ENCODE data around the gene CD4. TPM values are rescaled to one million over a fixed set of nuclear protein-coding genes. Genes with fewer than 3 reads are reported as not detected.

Gene CD4
- total RNA-seq, 1 experiment from 2014 or later = not detected

DNA sequence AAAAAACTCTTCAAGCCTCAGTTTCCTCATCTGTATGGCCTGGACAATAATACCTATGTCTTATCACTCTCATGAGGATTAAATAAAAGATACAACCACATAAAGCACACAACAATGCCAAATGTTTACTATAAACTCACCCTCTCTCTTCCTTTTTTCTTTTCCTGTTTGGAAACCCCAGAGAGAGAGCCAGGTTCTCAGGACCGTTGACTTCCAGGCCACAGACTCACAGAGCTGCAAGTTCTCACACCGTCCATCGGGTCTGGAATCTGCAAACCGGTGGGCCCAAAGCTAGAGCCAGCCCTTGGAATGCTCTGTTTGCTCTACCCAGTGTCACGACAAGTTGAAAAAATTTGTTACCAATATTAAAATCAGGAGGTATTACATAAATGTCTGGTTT, 4.6 kb upstream of the CD4 start:
- ChIA-PET POLR2A (interaction anchor here (0.9 to 6.0 kb wide), 2 partner anchors 18 to 31 kb away, joined by 3 to 27 read pairs; partner anchors contain the start of gene MLF2), CTCF (interaction anchor here (0.6 to 1.6 kb wide), 6 partner anchors 18 to 187 kb away, joined by 3 to 12 read pairs (median 5); partner anchors contain the start of genes MLF2 and PTMS)
- Mint-ChIP-seq H3K36me3 (ENCODE audit: insufficient read depth, unreplicated experiment) (no peaks in the 10 kb centered on the region), H3K4me3 (ENCODE audit: unreplicated experiment) (no peak overlapping the region), H3K27ac (ENCODE audit: low read depth, unreplicated experiment) (no peak overlapping the region), H3K4me1 (ENCODE audit: insufficient read depth, unreplicated experiment) (no peaks in the 10 kb centered on the region), H3K27me3 (ENCODE audit: insufficient read depth, unreplicated experiment) (peaks cover 4% of the 10 kb centered on the region), H3K9me3 (ENCODE audit: unreplicated experiment) (no peaks in the 10 kb centered on the region)
- intact Hi-C loops (cut with micrococcal nuclease) = no loop called here
- no peak for DNase-seq (ENCODE audit: unreplicated experiment)
- BruUV-seq (replicated peaks) = no TSS peak
- TF ChIP-seq, protein P1, sequence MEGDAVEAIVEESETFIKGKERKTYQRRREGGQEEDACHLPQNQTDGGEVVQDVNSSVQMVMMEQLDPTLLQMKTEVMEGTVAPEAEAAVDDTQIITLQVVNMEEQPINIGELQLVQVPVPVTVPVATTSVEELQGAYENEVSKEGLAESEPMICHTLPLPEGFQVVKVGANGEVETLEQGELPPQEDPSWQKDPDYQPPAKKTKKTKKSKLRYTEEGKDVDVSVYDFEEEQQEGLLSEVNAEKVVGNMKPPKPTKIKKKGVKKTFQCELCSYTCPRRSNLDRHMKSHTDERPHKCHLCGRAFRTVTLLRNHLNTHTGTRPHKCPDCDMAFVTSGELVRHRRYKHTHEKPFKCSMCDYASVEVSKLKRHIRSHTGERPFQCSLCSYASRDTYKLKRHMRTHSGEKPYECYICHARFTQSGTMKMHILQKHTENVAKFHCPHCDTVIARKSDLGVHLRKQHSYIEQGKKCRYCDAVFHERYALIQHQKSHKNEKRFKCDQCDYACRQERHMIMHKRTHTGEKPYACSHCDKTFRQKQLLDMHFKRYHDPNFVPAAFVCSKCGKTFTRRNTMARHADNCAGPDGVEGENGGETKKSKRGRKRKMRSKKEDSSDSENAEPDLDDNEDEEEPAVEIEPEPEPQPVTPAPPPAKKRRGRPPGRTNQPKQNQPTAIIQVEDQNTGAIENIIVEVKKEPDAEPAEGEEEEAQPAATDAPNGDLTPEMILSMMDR (IDR thresholded peaks at IDR 0.05; ENCODE audit: unreplicated experiment) = no peak

DNA sequence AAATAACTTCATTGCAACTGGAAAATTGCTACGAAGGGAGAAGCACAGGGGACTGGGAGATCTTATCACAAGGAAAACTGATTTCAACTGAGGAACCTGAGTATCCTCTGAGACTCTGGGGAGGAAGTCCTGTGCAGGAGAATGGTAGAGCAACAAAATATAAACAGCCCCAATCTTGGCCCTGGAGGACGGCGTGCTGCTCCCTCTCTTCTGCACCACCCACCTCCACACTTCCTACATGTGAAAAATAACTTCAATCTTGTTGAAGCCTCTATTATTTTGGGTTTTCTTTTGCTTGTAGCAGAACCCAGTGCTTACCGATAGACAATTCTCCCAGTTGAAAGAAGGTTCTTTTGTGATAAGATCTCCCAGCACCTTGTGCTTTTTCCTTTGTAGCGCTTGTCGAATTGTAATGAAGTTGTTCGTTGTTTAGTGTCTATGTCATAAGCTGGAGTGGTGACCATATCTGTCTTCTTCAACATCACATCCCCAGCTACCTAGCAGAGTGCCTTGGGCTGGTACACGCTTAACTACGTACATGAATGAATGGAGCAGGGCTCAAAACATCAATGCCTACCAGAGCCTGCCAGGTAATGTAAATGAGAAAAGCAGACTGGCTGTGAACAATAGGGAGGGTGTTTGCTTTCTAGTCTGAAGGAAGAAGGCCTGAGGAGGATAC, 2.8 kb upstream of the CD4 start:
- POLR2A ChIA-PET = no interaction called here
- Mint-ChIP-seq H3K4me3 (ENCODE audit: unreplicated experiment) (no peak overlapping the region), H3K27ac (ENCODE audit: low read depth, unreplicated experiment) (no peak overlapping the region), H3K27me3 (ENCODE audit: insufficient read depth, unreplicated experiment) (peaks cover 10% of the 10 kb centered on the region), H3K4me1 (ENCODE audit: insufficient read depth, unreplicated experiment) (no peaks in the 10 kb centered on the region), H3K36me3 (ENCODE audit: insufficient read depth, unreplicated experiment) (no peaks in the 10 kb centered on the region), H3K9me3 (ENCODE audit: unreplicated experiment) (no peaks in the 10 kb centered on the region)
- CTCF ChIA-PET = interaction anchor here (1.0 to 1.3 kb wide), 2 partner anchors 33 to 40 kb away, joined by 4 read pairs; no protein-coding TSS in a partner anchor
- BruUV-seq (replicated peaks) = no TSS peak
- DNase-seq (ENCODE audit: unreplicated experiment) = no peak
- TF ChIP-seq, protein P1 (IDR thresholded peaks at IDR 0.05; ENCODE audit: unreplicated experiment) = no peak
- intact Hi-C loops (cut with micrococcal nuclease) = no loop called here

DNA sequence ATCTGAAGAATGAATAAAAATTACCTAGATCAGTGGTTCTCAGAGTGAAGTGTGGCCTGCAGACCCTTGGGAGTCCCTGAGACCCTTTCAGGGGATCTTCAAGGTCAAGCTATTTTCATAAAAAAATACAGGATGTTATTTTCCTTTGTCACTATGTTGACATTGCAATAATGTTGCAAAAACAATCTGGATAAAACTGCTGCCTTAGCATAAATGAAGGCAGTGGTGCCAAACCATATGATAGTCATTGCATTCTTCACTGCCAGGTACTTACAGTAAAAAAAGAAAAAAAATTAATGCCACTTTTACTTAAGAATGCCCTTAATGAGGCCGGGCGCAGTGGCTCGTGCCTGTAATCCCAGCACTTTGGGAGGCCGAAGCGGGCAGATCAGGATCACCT, 2.0 kb upstream of the CD4 start:
- TF ChIP-seq, protein P1 (IDR thresholded peaks at IDR 0.05; ENCODE audit: unreplicated experiment) = no peak
- POLR2A ChIA-PET = no interaction called here

DNA sequence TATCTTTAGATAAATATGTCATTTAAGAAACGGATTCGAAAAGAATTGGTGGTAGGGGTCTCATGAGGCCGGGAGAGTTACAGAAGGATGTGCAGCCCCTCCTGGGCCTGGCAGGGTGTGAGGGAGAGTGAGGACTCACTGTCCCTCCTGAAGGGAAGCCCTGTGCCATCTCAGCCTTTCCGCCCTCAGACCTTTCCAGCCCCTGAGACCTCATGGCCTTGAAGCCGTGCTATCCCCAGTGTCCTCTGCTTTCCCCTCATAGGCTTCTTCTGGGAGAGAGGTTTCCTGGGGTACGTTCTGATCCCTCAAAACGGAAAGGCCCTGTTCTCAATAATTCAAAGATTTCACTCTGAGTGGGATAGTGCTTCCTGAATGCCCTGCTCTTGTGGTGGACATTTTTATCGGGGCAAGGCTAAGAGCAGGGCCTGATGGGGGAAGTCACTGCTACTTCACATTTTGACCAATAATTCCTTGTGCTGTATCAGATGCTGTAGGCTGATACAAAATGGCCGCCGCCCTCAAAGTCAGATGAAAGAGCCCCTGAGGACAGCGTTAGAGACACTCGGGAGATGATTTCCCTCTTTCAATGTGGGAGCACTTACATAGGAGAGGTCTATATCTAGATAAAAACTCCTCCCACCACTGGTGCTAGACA, 1.3 kb downstream of the CD4 start:
- no TSS peak for BruUV-seq (replicated peaks)
- Mint-ChIP-seq H3K36me3 (ENCODE audit: insufficient read depth, unreplicated experiment) (no peaks in the 10 kb centered on the region), H3K27ac (ENCODE audit: low read depth, unreplicated experiment) (no peak overlapping the region), H3K9me3 (ENCODE audit: unreplicated experiment) (no peaks in the 10 kb centered on the region), H3K4me3 (ENCODE audit: unreplicated experiment) (no peak overlapping the region), H3K27me3 (ENCODE audit: insufficient read depth, unreplicated experiment) (peaks cover 44% of the 10 kb centered on the region), H3K4me1 (ENCODE audit: insufficient read depth, unreplicated experiment) (no peaks in the 10 kb centered on the region)
- CTCF ChIA-PET = interaction anchor here (0.6 to 3.7 kb wide), 5 partner anchors 10 to 311 kb away, joined by 3 to 19 read pairs (median 5); partner anchors contain the start of gene MLF2
- DNase-seq (ENCODE audit: unreplicated experiment) = no peak
- TF ChIP-seq, protein P1 (IDR thresholded peaks at IDR 0.05; ENCODE audit: unreplicated experiment) = no peak
- intact Hi-C loops (cut with micrococcal nuclease) = no loop called here
- POLR2A ChIA-PET = no interaction called here

More for the DNA sequence above, 2.0 kb upstream of the CD4 start:
- Mint-ChIP-seq H3K4me3 (ENCODE audit: unreplicated experiment) (no peak overlapping the region), H3K27me3 (ENCODE audit: insufficient read depth, unreplicated experiment) (peaks cover 16% of the 10 kb centered on the region), H3K4me1 (ENCODE audit: insufficient read depth, unreplicated experiment) (no peaks in the 10 kb centered on the region), H3K9me3 (ENCODE audit: unreplicated experiment) (no peaks in the 10 kb centered on the region), H3K27ac (ENCODE audit: low read depth, unreplicated experiment) (no peak overlapping the region), H3K36me3 (ENCODE audit: insufficient read depth, unreplicated experiment) (no peaks in the 10 kb centered on the region)
- no TSS peak for BruUV-seq (replicated peaks)
- CTCF ChIA-PET = interaction anchor here (1.0 to 1.3 kb wide), 2 partner anchors 33 to 39 kb away, joined by 4 read pairs; no protein-coding TSS in a partner anchor
- DNase-seq (ENCODE audit: unreplicated experiment) = no peak
- intact Hi-C loops (cut with micrococcal nuclease) = no loop called here
